GM23248 (cell line): ENCODE results near the gene COL15A1.

Experiments
- EZH2 ChIP-seq: fragments of 200-600 bp; sonication (generic); IDR thresholded peaks from 2 replicates; pipeline ENCODE4 v1.6.1; 2018; ENCODE audit warnings: antibody characterized with exemption, mild to moderate bottlenecking; ENCODE audit not compliant: insufficient read depth, poor library complexity, severe bottlenecking
- EZH2phosphoT487 ChIP-seq: fragments of 200-600 bp; sonication (generic); IDR thresholded peaks from 2 replicates; pipeline ENCODE4 v1.6.1; 2018; ENCODE audit warnings: antibody characterized with exemption, moderate library complexity, mild to moderate bottlenecking, low read depth; ENCODE audit not compliant: insufficient read depth

- TF ChIP-seq EZH2 = no peak
- TF ChIP-seq EZH2phosphoT487 = no peak
Observed at GRCh38 chr9:98917746-98918487, 25.8 kb upstream of the COL15A1 start.
